HL-60/S4 (cell line): ENCODE results near the gene BHLHE23.

Source experiments
- in situ Hi-C: fragments of 300-500 bp; cut with MboI; formaldehyde crosslinking; loops from 2 replicates; pipeline ENCODE4 v1.14.3; 2022; ENCODE audit warnings: low sequenced_read_pairs

Gene BHLHE23

DNA sequence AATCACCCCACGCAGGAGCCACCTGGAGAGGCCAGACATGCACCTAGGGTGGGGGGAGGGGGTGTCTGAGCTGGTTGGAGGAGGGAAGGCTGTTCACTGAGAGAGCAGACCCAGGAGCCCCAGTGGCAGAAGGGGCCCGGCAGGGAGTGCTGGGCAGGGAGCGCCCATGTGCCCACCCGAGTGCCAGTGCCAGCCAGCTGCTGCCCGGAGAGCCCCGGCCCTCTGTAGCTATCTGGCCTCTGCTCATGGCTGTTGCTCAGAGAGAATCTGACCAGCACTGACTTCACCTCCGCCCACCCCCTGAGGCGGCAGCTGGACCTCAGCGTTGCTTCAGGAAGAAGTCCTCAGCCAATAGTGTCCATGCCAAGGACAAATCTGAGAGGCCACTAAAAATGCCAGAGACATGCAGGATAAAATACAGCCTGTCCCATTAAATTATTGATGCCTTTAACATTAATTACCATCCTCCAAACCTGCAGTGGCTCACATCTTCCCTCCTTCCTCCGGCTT is 31.5 kb downstream of the BHLHE23 start:
- in situ Hi-C loops, result no loop called here

DNA sequence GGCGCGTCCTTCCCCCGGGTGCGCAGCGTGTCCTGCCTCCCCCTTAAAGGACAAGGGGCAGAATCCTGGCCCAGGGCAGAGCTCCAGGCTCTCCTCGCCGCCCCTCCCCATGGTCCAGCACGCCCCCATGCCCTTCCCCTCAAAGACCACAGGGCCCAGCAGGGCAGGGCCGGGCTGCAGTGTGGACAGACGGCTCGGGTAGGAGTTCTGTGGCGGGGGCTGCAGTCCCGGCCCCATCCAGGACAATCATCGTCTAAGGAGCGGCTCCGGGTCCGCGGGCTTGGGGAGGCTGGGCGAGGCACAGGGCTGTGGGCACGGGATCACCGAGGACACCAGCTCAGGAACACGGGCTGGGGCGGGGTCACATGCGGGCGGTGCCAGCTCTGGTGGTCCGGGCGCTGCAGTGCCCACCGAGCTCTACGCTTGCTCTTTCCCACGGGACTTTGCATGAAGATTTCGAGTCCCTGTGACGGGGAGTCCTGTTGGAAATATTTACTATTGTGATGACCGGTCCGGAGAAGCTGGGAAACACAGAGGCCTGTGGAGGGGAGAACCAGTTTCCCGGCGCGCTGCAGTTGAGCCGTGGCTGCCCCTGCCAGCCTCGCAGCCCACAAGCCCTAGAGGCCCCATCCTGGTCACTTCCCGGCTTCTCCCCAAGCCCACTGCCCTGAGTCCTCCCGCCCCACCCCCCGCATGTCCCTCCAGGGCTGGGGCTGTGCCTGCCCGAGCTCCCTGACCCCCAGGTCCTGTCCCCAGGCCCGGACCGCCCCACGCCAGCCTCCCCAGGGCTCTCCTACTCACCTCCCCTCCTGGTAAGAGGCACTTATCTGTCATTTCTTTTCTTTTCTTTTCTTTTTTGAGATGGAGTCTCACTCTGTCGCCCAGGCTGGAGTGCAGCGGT is 33.7 kb downstream of the BHLHE23 start:
- in situ Hi-C loops, result no loop called here

DNA sequence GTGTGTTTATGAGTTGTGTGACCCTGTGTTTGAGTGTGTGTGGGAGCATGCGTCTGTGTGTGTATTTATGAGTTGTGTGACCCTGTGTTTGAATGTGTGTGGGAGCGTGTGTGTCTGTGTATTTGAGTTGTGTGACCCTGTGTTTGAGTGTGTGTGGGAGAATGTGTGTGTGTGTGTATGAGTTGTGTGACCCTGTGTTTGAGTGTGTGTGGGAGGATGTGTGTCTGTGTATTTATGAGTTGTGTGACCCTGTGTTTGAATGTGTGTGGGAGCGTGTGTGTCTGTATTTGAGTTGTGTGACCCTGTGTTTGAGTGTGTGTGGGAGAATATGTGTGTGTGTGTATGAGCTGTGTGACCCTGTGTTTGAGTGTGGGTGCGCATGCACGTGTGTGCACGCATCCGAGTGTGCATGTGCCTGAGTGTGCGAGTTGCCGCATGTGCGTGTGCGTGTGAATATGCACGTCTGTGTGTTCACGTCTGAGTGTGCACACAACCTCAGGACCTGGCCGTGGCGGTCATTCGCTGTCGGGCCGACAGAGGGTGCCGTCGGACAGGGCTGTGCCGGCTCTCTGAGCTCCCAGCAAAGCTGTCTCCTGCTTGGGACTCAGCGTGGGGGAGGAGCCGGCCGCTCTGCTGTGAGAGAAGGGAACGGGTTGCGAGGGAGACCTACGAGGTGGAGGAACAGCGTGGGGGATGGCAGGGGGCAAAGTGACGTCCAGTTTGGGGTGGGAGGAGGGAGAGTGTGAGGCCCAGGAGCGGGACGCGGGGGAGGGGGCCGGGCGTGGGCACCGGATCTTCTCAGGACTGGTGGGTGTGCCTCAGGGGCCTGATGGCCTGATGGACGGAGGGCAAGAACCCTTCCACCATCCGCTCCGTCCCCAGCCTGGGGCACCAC is 34.6 kb downstream of the BHLHE23 start:
- in situ Hi-C loops, result no loop called here

DNA sequence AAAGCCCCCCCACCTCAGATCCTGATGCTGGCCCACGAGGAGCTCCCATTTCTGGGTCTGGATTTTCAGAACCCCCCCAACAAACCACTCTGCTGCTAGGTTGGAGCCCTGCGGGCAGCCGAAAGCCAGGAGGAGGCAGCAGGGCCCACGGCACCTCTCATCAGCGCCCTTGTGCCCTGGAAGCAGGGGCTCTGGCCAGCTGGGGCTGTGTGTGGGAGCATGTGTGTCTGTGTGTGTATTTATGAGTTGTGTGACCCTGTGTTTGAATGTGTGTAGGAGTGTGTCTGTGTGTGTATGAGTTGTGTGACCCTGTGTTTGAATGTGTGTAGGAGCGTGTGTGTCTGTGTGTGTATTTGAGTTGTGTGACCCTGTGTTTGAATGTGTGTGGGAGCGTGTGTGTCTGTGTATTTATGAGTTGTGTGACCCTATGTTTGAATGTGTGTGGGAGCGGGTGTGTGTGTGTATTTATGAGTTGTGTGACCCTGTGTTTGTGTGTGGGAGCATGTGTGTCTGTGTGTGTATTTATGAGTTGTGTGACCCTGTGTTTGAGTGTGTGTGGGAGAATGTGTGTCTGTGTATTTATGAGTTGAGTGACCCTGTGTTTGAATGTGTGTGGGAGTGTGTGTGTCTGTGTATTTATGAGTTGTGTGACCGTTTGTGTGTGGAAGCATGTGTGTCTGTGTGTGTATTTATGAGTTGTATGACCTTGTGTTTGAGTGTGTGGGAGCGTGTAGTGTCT is 35.4 kb downstream of the BHLHE23 start:
- in situ Hi-C loops, result no loop called here

DNA sequence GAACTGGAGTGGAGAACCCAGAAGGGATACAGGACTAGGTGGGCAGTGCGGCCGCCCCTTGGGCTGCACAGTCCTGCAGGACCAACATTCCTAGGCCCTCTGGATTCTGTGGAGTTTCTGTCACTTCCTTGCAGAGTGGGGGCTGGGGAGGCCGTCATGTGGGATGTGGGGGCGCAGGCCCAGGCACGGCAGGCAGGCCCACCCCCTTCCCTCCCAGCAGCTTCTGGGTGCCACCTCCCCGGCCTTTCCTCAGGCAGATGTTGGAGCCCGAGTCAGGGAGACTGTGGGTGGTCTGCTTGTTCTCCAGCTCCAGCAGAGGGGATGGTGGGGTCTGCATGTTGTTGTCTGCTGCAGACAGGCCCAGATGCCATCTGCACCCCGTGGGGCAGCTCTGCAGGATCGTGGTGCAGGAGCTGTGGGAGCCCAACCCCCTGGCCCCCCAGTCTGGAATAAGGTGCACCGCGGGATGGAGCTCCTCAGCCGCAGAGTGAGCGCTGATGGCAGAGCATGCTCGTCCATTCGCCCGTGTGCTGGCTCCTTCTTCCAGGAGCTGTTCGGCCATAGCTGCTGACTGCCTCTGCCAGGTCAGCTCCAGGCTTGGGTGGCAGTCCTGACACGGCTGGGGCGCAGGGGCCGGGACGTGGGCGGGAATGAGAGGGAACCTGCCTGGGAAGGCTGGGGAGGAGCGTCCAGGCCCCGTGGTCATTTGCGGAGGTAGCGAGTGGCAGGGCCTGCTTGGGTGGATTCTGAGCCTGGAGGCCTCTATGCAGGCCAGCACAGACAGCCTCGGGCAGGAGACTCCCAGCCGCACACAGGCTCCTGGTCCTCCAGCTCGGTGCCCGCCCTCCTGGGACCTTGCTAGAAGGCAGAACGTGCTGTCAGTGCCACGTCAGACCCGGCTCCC is 36.2 kb downstream of the BHLHE23 start:
- in situ Hi-C loops, result no loop called here

DNA sequence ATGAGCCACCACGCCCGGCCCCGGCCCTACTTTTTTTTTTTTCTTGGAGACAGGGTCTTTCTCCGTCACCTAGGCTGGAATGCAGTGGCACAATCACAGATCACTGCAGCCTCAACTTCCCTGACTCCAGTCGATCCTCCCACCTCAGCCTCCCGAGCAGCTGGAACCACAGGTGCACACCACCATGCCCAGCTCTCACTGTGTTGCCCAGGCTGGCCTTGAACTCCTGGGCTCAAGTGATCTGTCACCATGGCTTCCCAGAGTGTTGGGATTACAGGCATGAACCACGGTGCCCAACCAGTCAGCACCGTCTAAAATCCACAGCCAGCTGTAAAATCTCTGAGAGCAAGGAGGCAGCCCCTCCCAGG is 36.8 kb downstream of the BHLHE23 start:
- in situ Hi-C loops, result no loop called here

DNA sequence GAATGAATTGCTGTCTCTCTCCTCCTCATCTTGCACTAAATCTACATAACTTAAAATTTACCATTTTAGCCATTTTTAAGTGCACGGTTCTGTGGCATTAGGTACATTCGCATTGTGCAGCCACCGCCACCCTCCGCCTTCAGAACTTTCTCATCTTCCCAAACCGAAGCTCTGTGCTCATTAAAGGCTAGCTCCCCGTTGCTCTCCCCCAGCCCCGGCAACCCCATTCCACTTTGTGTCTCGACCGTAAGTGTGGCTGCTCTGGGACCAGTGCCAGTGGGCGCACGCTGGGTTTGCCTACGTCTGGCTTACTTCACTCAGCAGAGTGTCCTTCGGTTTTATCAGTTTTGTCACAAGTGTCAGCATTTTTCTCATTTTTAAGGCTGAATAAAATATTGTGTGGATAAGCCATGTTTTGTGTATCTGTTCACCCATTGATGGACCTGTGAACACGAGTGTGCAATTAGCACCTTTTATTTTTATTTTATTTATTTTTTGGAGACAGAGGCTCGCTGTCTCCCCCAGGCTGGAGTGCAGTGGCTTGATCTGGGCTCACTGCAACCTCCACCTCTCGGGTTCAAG is 37.5 kb downstream of the BHLHE23 start:
- in situ Hi-C loops, result no loop called here

DNA sequence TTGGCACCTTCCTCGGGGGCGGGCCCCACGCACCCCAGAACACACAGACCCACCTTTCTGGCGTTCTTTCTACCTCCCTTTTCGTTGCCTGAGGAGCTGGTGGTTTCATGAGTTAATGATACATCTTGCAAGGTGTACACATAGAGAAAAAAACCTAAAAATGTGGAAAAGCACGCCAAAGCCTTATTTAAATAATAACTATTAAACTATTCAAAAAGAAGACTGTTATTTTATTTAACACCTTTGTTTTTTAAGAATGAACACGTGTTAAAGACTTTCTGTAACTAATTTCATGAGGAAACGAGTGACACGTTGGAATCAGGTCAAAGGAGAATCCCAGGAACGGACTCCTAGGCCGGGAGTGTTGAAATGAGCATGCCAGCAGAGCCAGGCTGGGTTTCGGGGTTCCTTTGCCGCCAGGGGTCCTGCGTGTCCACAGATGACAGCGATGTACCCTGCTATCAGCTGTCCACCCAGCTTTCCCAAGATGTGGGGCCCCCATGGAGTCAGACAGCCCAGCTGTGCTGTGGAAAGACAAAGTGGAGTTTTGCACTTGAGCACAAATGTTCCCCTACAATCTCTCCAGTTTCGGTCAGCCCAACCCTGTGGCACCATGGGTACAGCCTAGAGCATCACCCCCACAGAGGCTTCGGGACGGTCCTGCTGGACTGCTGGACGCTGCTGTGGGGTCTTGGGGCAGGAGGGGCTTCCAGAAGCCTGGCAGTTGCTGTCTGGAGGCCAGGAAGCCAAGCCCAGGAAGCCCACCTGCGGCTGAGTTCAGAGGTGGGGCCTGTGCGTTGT is 38.2 kb downstream of the BHLHE23 start:
- in situ Hi-C loops, result no loop called here

DNA sequence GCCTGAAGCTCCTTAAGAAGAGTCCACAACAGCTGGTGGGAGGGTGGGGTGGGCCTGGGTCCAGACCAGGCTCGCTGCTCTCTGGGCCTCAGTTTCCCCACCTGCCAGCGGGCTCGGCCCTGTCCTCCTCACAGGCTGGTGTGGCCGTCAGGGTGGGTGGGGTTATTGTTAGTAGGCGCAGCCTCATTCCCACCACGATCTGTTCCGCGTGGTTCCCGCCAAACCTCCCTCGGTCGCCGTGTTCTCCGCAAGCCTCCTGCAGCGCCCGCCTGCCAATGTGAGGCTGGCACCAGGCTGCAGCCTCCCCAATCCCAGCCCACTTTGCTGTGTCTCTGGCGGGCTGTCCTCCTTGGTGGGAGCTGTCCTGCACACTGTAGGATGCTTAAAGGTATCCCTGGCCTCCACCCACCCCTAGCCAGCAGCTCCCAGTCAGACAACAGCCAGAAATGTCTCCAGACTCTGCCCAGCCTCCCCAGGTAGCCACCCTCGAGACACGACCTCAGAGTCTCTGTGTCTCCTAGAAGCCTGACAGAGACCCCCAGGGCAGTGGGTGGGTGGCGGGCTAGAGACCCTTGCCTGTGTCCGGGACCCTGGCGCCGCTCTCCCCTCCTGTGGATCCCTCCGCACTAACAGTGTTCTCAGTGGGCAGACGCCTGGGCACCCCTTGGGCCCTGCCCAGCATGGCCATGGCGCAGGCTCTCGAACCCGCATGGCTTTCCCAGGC is 39.0 kb downstream of the BHLHE23 start:
- in situ Hi-C loops, result no loop called here

DNA sequence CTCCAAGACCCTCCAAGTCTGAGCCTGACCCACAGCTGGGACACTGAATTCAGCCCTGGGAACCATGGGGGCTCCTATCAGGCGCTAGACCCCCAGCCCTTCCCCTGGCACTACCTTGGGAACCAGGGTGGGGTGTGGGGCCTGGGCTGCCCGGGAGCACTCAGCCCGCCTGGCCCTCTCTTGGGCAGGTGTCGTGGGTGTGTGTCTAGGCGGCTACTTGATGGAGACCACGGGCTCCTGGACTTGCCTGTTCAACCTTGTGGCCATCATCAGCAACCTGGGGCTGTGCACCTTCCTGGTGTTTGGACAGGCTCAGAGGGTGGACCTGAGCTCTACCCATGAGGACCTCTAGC is 39.6 kb downstream of the BHLHE23 start:
- in situ Hi-C loops, result no loop called here

DNA sequence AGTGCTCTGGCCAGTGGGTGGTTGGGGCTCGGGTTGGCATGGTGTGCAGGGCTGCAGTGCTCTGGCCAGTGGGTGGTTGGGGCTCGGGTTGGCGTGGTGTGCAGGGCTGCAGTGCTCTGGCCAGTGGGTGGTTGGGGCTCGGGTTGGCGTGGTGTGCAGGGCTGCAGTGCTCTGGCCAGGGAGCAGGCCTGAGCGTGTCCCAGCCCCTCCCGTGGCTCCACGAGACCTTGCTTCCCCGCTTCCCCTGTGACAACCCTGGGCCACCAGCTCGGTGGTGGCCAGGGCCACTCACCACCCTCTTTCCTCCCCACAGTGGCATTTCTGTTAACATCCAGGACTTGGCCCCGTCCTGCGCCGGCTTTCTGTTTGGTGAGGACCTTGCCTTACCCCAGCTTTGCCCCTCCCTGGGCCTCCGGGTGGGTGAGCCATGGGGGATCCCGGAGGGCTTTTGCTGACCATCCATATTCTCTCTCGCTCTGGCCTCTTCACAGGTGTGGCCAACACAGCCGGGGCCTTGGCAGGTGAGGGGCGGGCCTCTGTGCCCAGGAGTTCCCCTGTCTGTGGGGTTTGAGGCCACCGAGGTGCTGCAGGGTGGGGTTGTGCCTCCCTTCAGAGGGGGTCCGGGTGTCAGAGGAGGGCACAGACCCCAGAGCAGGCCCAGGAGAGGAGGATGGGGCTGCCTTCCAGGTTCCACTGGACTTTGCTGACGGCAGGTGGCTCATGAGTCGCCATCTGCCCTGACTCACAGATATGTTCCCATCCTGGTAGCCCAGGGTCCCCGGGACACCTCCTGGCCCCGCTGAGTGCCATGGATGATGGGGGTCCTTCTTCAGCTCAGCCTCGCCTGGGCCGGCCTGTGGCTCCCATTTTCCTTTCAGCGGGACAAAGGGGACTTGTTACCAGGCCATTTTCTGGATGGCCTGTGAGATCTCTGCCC is 40.3 kb downstream of the BHLHE23 start:
- in situ Hi-C loops, result no loop called here

DNA sequence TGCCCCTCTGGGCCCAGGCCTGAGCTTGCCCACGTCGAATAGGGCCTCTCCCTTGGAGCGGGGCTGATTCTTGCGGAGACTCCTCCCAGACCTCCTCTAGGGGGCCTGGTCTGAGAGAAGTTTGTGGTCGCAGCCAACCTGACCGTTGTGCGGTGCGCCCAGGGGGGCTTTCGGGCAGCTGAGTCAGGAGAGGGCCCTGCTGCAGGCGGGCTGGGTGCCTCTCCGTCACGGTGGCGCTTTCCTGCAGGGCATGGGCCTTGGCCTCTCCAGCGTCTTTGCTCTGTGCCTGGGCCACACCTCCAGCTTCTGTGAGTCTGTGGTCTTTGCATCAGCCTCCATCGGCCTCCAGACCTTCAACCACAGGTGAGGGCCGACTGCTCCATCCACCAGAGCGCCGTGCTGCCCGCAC is 41.4 kb downstream of the BHLHE23 start:
- in situ Hi-C loops, result no loop called here

DNA sequence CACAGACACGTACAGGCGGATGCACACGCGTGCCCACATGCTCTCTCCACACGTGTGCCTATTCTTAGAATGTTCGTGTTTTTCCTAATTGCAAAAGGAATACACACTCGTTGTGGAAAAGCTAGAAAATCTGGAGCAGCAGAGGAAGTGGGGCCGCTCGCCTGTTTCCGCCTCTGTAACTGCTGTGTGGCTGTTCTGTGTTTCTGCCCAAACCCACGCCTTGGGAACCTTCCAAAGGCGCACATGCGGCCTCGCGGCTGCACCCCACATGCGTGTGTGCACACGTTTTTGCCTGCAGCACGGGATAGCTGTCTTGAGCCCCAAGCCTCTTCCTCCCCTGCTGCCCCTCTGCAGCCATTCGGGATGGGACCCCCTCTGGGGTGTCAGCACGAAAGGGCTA is 42.1 kb downstream of the BHLHE23 start:
- in situ Hi-C loops, result no loop called here

DNA sequence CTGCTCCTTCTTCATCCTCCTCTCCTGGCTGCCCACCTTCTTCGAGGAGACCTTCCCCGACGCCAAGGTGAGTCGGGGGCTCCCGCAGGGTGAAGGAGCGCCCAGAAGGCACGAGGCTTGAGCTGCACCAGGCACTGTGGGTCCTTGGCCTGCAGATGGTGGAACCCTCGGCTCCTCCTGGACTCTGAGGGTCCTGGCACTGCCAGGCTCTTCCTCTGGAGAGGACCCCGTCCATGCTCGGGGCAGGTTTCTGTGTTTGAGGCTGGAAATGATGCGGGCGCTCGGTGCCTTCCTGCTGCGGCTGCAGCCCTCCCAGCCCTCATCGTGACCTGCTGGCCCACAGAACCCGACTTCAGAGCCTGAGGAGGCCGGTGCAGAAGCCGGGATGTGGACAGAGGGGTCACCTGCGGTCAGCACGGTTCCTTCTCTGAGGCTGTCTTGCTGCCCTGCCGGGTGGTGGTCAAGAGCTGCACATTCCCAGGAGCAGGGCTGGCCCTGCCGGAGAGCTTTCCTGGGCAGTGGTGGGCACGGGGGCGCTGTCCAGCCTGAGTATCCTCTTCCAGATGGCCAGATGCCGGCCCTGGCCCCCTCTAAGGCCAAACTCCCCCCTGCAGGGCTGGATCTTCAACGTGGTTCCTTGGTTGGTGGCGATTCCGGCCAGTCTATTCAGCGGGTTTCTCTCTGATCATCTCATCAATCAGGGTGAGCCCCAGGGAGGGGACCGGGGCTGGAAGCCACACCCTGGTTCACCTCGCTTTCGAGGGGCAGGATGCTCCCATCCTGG is 43.0 kb downstream of the BHLHE23 start:
- in situ Hi-C loops, result no loop called here

DNA sequence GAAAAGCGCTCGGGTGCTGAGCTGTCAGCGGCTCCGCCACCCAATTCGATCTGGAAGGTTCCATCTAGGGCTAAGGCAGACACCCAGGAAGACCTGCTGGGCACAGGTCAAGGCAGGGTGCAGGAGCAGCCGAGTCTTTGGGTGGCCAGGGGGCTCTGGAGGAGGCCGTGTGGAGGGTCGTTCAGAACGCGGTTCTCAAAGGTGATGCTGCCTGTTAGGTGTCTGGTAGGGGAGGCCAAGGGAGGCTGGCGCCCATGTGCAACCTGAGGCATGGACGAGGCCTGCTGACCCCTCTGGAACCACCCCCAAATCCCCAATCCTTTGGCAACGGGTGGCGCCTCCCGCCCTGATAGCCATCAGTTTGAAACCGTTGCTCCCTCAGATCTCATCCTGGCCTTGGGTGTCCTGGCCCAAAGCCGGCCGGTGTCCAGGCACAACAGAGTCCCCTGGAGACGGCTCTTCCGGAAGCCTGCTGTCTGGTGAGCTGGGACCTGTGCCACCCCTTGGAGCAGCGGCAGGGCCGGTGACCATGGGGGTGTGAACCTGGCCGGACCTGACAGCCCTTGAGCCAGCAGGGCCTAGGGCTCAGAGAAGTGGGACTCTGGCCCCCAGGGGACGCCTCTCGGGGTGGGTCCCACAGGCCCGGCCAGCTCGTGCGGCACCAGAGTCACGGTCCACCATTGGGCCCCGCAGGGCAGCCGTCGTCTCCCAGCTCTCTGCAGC is 43.7 kb downstream of the BHLHE23 start:
- in situ Hi-C loops, result no loop called here
